SK-N-SH treated with all-trans-retinoic acid at 6 μM for 48 hours (cell line): ENCODE results near the gene USP30.

Experiments
- ARNTL ChIP-seq: fragments of 450-650 bp; formaldehyde crosslinking; IDR thresholded peaks from 2 replicates; pipeline ENCODE4 v1.5.0; 2020; ENCODE audit warnings: low read depth, mild to moderate bottlenecking, moderate library complexity, borderline replicate concordance
- CSRNP3 ChIP-seq: fragments of 250-450 bp; sonication (Bioruptor Pico); IDR thresholded peaks from 2 replicates; pipeline ENCODE4 v1.5.1; 2021; ENCODE audit warnings: mild to moderate bottlenecking, moderate library complexity
- ESRRG ChIP-seq: fragments of 250-450 bp; sonication (Bioruptor Pico); IDR thresholded peaks from 2 replicates; pipeline ENCODE4 v1.6.1; 2021; ENCODE audit warnings: mild to moderate bottlenecking
- ISL1 ChIP-seq: fragments of 250-450 bp; sonication (Bioruptor Pico); IDR thresholded peaks from 2 replicates; pipeline ENCODE4 v2.1.2; 2022; ENCODE audit warnings: mild to moderate bottlenecking, moderate library complexity
- PATZ1 ChIP-seq: fragments of 250-450 bp; sonication (Bioruptor Pico); IDR thresholded peaks from 2 replicates; pipeline ENCODE4 v1.8.0; 2020; ENCODE audit warnings: mild to moderate bottlenecking, moderate library complexity, borderline replicate concordance
- POU6F1 ChIP-seq: fragments of 250-450 bp; sonication (Bioruptor Pico); IDR thresholded peaks from 2 replicates; pipeline ENCODE4 v1.8.0; 2021; ENCODE audit warnings: low read depth, mild to moderate bottlenecking, moderate library complexity, borderline replicate concordance
- RARB ChIP-seq: fragments of 250-450 bp; sonication (Bioruptor Pico); IDR thresholded peaks from 2 replicates; pipeline ENCODE4 v1.8.0; 2021; ENCODE audit warnings: mild to moderate bottlenecking, moderate library complexity
- TCF4 ChIP-seq: fragments of 250-450 bp; sonication (Bioruptor Pico); IDR thresholded peaks from 2 replicates; pipeline ENCODE4 v1.8.0; 2021; ENCODE audit warnings: mild to moderate bottlenecking, moderate library complexity, borderline replicate concordance
- TOX ChIP-seq: fragments of 250-450 bp; sonication (Bioruptor Pico); IDR thresholded peaks from 2 replicates; pipeline ENCODE4 v1.8.0; 2021; ENCODE audit warnings: mild to moderate bottlenecking, moderate library complexity, borderline replicate concordance
- ZC3H10 ChIP-seq: fragments of 250-450 bp; sonication (Bioruptor Pico); IDR thresholded peaks from 2 replicates; pipeline ENCODE4 v1.5.1; 2021; ENCODE audit warnings: mild to moderate bottlenecking, moderate library complexity
- ZFP30 ChIP-seq: fragments of 450-650 bp; formaldehyde crosslinking; IDR thresholded peaks from 2 replicates; pipeline ENCODE4 v1.5.0; 2022; ENCODE audit warnings: mild to moderate bottlenecking, moderate library complexity
- ZNF8 ChIP-seq: fragments of 450-650 bp; formaldehyde crosslinking; IDR thresholded peaks from 2 replicates; pipeline ENCODE4 v1.5.0; 2020; ENCODE audit warnings: mild to moderate bottlenecking, moderate library complexity
- TF ChIP-seq, protein P1 (sequence below): fragments of 250-450 bp; sonication (Bioruptor Pico); IDR thresholded peaks from 2 replicates; pipeline ENCODE4 v1.5.1; 2020; ENCODE audit warnings: low read depth, mild to moderate bottlenecking, moderate library complexity
- TF ChIP-seq, protein P2 (sequence below): fragments of 250-450 bp; sonication (Bioruptor Pico); IDR thresholded peaks from 2 replicates; pipeline ENCODE4 v1.5.0; 2020; ENCODE audit warnings: mild to moderate bottlenecking, moderate library complexity

DNA sequence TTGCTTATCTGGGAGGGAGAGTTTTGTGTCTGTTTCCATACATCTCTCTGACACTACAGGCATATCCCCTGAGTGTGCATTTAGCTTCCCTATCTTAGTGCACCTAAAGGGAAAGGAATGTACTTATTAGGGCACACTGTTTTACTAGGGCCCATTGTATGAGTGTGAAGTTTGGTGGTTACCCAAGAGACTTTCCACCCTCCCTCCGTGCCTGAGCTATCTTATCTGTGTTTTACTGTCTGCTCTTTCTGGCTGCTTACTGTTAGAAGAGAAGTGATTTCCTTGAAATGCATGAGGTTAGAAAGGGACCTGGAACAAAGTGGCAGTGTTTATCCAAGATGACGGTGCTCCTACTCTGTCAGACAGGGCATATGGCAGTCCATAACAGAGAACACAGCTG is 23.0 kb upstream of the USP30 start:
- TF ChIP-seq POU6F1 (CRISPR knock-in tag) (no peak), PATZ1 (CRISPR knock-in tag) (no peak), TOX (CRISPR knock-in tag) (no peak), CSRNP3 (no peak), ZC3H10 (CRISPR knock-in tag) (no peak), ZFP30 (CRISPR knock-in tag) (no peak), ESRRG (CRISPR knock-in tag) (no peak), ISL1 (CRISPR knock-in tag) (no peak), RARB (CRISPR knock-in tag) (no peak), TCF4 (no peak), ARNTL (CRISPR knock-in tag) (no peak), ZNF8 (CRISPR knock-in tag) (no peak)
- TF ChIP-seq, protein P1, sequence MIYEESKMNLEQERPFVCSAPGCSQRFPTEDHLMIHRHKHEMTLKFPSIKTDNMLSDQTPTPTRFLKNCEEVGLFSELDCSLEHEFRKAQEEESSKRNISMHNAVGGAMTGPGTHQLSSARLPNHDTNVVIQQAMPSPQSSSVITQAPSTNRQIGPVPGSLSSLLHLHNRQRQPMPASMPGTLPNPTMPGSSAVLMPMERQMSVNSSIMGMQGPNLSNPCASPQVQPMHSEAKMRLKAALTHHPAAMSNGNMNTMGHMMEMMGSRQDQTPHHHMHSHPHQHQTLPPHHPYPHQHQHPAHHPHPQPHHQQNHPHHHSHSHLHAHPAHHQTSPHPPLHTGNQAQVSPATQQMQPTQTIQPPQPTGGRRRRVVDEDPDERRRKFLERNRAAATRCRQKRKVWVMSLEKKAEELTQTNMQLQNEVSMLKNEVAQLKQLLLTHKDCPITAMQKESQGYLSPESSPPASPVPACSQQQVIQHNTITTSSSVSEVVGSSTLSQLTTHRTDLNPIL: no peak
- TF ChIP-seq, protein P2, sequence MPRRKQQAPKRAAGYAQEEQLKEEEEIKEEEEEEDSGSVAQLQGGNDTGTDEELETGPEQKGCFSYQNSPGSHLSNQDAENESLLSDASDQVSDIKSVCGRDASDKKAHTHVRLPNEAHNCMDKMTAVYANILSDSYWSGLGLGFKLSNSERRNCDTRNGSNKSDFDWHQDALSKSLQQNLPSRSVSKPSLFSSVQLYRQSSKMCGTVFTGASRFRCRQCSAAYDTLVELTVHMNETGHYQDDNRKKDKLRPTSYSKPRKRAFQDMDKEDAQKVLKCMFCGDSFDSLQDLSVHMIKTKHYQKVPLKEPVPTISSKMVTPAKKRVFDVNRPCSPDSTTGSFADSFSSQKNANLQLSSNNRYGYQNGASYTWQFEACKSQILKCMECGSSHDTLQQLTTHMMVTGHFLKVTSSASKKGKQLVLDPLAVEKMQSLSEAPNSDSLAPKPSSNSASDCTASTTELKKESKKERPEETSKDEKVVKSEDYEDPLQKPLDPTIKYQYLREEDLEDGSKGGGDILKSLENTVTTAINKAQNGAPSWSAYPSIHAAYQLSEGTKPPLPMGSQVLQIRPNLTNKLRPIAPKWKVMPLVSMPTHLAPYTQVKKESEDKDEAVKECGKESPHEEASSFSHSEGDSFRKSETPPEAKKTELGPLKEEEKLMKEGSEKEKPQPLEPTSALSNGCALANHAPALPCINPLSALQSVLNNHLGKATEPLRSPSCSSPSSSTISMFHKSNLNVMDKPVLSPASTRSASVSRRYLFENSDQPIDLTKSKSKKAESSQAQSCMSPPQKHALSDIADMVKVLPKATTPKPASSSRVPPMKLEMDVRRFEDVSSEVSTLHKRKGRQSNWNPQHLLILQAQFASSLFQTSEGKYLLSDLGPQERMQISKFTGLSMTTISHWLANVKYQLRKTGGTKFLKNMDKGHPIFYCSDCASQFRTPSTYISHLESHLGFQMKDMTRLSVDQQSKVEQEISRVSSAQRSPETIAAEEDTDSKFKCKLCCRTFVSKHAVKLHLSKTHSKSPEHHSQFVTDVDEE (CRISPR knock-in tag): no peak
